GM12864 (cell line): ENCODE data around the gene SRSF1.

Experiments used
- DNase-seq: peaks from one replicate; pipeline ENCODE4 v3.0.0-alpha.2; 2011; ENCODE audit warnings: low read depth
- H3K4me3 ChIP-seq: 2 replicates; pipeline ENCODE4 v1.5.1; 2011; ENCODE audit warnings: mild to moderate bottlenecking, low read depth, low read length, control low read depth
- TF ChIP-seq, protein P1 (sequence below): IDR thresholded peaks from 2 replicates; pipeline ENCODE4 v1.5.1; 2011; ENCODE audit warnings: low read depth, mild to moderate bottlenecking, moderate library complexity, low read length, control low read depth, inconsistent platforms; ENCODE audit errors: missing control alignments

SRSF1 gene

DNA sequence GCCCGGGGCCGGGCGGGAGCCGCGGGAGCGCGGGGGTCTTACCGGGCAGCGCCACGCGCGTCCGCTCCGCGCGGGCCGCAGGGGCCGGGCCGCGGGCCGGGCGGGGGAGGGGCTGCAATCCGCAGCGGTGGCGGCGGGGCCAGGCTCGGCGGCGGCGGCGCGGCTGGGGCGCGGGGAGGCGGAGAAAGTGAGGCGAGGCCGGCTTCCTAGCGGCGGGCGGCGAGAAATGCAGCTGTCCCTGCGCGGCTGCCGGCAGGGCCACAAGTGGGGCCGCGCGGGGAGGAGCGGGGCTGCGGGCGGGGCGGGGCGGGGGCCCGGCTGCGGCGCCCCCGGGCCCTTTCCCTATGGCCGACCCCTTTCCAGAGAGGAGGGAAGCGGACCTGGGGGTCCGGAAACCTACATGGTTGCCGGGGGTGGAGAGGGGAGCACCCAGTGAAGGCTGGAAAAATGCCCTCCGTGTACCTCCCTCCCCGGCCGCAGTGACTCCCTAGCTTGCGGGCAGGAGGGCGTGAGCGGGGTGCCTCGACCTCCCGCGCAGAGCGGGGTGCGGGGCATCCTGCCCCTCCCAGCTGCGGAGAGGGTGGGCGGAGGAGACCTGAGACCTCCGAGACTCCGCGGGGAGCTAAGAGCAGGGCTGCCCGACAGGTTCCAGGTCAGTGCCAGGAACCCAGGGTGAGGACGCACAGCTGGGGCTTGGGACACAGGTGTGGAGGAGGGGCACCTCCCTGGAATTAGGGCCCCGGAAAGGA lies 51.7 kb downstream of the SRSF1 start, which contains the start of gene CUEDC1:
CUEDC1 (minus strand) TSS at position 230 of the 749 bp plus-strand sequence. CDS start 69,848 bp downstream, outside the sequence.
- H3K4me3 ChIP-seq = peak within 1 kb of the TSS; percentile 54
- no peak for DNase-seq
- TF ChIP-seq, protein P1, sequence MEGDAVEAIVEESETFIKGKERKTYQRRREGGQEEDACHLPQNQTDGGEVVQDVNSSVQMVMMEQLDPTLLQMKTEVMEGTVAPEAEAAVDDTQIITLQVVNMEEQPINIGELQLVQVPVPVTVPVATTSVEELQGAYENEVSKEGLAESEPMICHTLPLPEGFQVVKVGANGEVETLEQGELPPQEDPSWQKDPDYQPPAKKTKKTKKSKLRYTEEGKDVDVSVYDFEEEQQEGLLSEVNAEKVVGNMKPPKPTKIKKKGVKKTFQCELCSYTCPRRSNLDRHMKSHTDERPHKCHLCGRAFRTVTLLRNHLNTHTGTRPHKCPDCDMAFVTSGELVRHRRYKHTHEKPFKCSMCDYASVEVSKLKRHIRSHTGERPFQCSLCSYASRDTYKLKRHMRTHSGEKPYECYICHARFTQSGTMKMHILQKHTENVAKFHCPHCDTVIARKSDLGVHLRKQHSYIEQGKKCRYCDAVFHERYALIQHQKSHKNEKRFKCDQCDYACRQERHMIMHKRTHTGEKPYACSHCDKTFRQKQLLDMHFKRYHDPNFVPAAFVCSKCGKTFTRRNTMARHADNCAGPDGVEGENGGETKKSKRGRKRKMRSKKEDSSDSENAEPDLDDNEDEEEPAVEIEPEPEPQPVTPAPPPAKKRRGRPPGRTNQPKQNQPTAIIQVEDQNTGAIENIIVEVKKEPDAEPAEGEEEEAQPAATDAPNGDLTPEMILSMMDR = peak; percentile 36

- peak overlapping the region; percentile 49 for H3K4me3 ChIP-seq
- TF ChIP-seq, protein P1 = no peak
- DNase-seq = no peak
Measured at GRCh38 chr17:57954397-57955182, 52.5 kb downstream of the SRSF1 start.

DNA sequence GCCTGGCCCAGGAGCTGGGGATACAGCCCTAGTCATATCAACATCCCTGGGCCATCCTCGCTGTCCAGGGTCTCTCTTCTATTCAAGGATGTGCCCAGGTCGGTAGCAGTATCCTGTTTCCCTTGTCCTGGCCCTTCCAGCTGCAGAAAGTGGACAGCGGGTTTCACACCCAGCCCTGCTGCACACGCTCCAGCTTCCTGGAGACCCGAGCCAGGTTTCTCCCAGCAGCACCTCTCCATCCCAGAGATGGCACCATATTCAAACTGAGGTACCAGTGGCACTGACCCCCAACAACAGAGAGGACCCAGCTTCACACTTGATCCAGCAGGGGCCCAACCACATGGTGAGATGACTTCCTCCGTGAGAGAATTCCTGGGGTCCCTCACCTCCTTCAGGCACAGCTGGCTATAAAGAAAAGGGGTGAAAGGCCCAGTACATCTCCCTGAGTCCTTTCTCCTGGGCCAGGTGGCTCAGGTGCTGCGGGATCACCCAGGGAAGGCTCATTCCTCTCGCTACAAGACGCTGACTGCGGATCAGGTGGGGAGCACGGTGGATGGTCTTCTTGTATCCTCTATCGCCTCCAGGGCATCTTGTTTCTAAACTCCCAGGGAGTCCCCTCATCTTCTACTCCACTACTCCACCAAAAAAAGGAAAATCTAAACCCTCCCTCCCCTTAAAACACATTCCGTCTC lies 53.2 kb downstream of the SRSF1 start:
- H3K4me3 ChIP-seq = no peak overlapping the region
- TF ChIP-seq, protein P1 = no peak

More for the DNA sequence above, 53.2 kb downstream of the SRSF1 start:
- no peak for DNase-seq
